Activated naive CD4-positive, alpha-beta T cell treated with anti-CD3 and anti-CD28 coated beads for 36 hours (primary cell): ENCODE results near the gene TRIM64C. TPM values are rescaled to one million over a fixed set of nuclear protein-coding genes. Genes with fewer than 3 reads are reported as not detected.
"Not testable (repeated sequence)": the region's sequence is repeated elsewhere in the genome, so short reads cannot be mapped to it uniquely, and the experiment has no call there.

Experiments used
- CTCF ChIA-PET: fragments of 350-600 bp; sonication (Branson Sonifier 250); formaldehyde crosslinking; loops from one replicate; lab custom pipeline; 2021; ENCODE audit warnings: antibody characterized with exemption; lab: Charles Lee
- DNase-seq: peaks from one replicate; pipeline ENCODE4 v3.0.0-alpha.2; 2020
- H3K27ac Mint-ChIP-seq: one replicate; pipeline ENCODE4 v1.8.0; 2021; ENCODE audit warnings: mild to moderate bottlenecking, mixed read lengths
- H3K27me3 Mint-ChIP-seq: one replicate; pipeline ENCODE4 v1.8.0; 2021; ENCODE audit warnings: low read depth, mixed read lengths
- H3K36me3 Mint-ChIP-seq: one replicate; pipeline ENCODE4 v1.8.0; 2021; ENCODE audit warnings: low read depth, mixed read lengths
- H3K4me1 Mint-ChIP-seq: one replicate; pipeline ENCODE4 v1.8.0; 2021; ENCODE audit warnings: low read depth, mixed read lengths
- H3K4me3 Mint-ChIP-seq: one replicate; pipeline ENCODE4 v1.8.0; 2021; ENCODE audit warnings: mild to moderate bottlenecking, moderate library complexity, mixed read lengths
- H3K9me3 Mint-ChIP-seq: one replicate; pipeline ENCODE4 v1.8.0; 2021; ENCODE audit warnings: mixed read lengths
- intact Hi-C: fragments of 100-400 bp; cut with micrococcal nuclease; formaldehyde crosslinking; loops from one replicate; pipeline ENCODE4 v1.15.1; 2023
- total RNA-seq, 2 experiments: library from RNA; stranded (reverse); gene quantifications; one replicate each; pipeline ENCODE4 v1.2.3, GENCODE V29; 2021

The TRIM64C gene, protein sequence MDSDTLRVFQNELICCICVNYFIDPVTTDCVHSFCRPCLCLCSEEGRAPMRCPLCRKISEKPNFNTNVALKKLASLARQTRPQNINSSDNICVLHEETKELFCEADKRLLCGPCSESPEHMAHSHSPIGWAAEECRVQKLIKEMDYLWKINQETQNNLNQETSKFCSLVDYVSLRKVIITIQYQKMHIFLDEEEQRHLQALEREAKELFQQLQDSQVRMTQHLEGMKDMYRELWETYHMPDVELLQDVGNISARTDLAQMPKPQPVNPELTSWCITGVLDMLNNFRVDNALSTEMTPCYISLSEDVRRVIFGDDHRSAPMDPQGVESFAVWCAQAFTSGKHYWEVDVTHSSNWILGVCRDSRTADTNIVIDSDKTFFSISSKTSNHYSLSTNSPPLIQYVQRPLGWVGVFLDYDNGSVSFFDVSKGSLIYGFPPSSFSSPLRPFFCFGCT
- not detected for total RNA-seq

- H3K9me3 Mint-ChIP-seq, H3K4me1 Mint-ChIP-seq, H3K4me3 Mint-ChIP-seq, H3K27ac Mint-ChIP-seq, CTCF ChIA-PET, intact Hi-C loops, H3K36me3 Mint-ChIP-seq, H3K27me3 Mint-ChIP-seq, DNase-seq: not testable (repeated sequence)
These were observed at the start of gene TRIM64C for GRCh38 chr11:49059012-49059411. TSS of gene TRIM64C (minus strand) at chr11:49059112. CDS start at chr11:49059112, 0 bp downstream.

DNA sequence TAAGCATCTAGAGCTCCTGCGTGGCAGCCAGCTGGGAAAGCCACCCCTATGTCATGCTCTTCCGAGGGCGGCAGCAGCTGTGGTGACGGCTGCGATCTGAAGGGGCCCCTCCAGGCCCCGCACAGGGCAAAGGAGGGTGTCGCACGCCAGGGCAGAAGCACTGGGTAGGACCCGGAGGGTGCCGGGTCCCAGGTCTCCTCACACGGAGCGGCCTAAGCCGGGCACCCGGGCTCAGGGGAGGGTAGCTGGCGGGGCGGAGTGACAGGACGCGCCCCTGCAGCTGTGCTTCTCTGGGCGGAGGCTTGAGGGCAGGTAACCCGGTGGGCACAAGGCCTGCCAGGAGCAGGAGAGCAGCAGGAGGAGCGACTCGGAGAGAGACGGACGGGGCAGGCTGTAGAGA lies 43.4 kb upstream of the TRIM64C start:
- H3K4me3 Mint-ChIP-seq, H3K36me3 Mint-ChIP-seq, H3K27ac Mint-ChIP-seq, H3K4me1 Mint-ChIP-seq, H3K9me3 Mint-ChIP-seq, intact Hi-C loops, DNase-seq, H3K27me3 Mint-ChIP-seq, CTCF ChIA-PET: not testable (repeated sequence)

GRCh38 chr11:49069897-49070296 lies 11.0 kb upstream of the TRIM64C start:
- H3K36me3 Mint-ChIP-seq, intact Hi-C loops, H3K4me3 Mint-ChIP-seq, H3K27ac Mint-ChIP-seq, H3K4me1 Mint-ChIP-seq, H3K9me3 Mint-ChIP-seq, DNase-seq, H3K27me3 Mint-ChIP-seq, CTCF ChIA-PET: not testable (repeated sequence)

DNA sequence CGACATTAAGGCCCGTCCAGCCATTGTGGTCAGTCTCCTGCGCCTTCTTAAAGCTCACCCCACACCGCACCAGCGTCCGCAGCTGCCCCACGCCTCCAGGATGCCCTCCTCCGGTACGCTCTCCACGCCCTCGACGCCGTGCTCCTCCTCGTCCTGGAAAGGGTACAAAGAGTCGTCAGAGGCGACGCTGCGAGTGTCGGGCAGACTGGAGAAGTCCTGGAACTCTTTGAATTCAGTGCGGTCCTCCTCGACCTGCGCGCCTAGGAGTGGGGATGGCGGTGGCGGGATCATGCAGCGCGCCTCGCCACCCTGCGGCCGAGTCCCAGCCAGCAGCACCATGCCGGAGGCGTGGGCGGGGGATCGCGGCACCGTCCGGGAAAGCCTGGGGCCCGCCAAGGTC lies 9.1 kb downstream of the TRIM64C start:
- H3K9me3 Mint-ChIP-seq, CTCF ChIA-PET, H3K36me3 Mint-ChIP-seq, DNase-seq, H3K4me1 Mint-ChIP-seq, intact Hi-C loops, H3K27me3 Mint-ChIP-seq, H3K4me3 Mint-ChIP-seq, H3K27ac Mint-ChIP-seq: not testable (repeated sequence)

GRCh38 chr11:49048229-49048628 lies 10.7 kb downstream of the TRIM64C start:
- H3K9me3 Mint-ChIP-seq, H3K27ac Mint-ChIP-seq, H3K27me3 Mint-ChIP-seq, intact Hi-C loops, H3K4me3 Mint-ChIP-seq, DNase-seq, H3K4me1 Mint-ChIP-seq, CTCF ChIA-PET, H3K36me3 Mint-ChIP-seq: not testable (repeated sequence)

- H3K4me3 Mint-ChIP-seq, intact Hi-C loops, H3K36me3 Mint-ChIP-seq, H3K9me3 Mint-ChIP-seq, DNase-seq, CTCF ChIA-PET, H3K4me1 Mint-ChIP-seq, H3K27ac Mint-ChIP-seq, H3K27me3 Mint-ChIP-seq: not testable (repeated sequence)
These were observed 30.4 kb downstream of the TRIM64C start, which contains the start of gene TRIM49B for GRCh38 chr11:49028523-49028922. TSS of gene TRIM49B (plus strand) at chr11:49028823. CDS start at chr11:49031600, 2,777 bp downstream.

Other genes with a start within 250 kb of the TRIM64C start
- gene TRIM51G, start 75.2 kb downstream of the TRIM64C start, total RNA-seq: not detected
- gene TRIM49B, start 30.3 kb downstream of the TRIM64C start, total RNA-seq: not detected
- not detected for gene FOLH1, start 149.5 kb upstream of the TRIM64C start, total RNA-seq